Large intestine (tissue), 3 donors: ENCODE measurements around the gene UNC13B. TPM values are rescaled to one million over a fixed set of nuclear protein-coding genes. Genes with fewer than 3 reads are reported as not detected.
A peak's percentile ranks its signal among the peaks of the same experiment; 100 is the strongest.

Experiments used
- DNase-seq, 2 donors: peaks; one replicate each; pipeline versions ENCODE4 v3.0.0 to v3.0.0-alpha.2; 2013
- H3K27ac ChIP-seq: one replicate; pipeline ENCODE4 v1.5.1; 2013; ENCODE audit warnings: low read length
- H3K27me3 ChIP-seq: 2 replicates; pipeline ENCODE4 v1.6.1; 2013; ENCODE audit warnings: low read length; ENCODE audit not compliant: control insufficient read depth, insufficient read depth
- H3K36me3 ChIP-seq: 2 replicates; pipeline ENCODE4 v1.6.1; 2013; ENCODE audit warnings: low read length; ENCODE audit not compliant: control insufficient read depth, insufficient read depth
- H3K4me1 ChIP-seq: one replicate; pipeline ENCODE4 v1.6.1; 2013; ENCODE audit warnings: low read length; ENCODE audit not compliant: control insufficient read depth, insufficient read depth
- H3K4me3 ChIP-seq: one replicate; pipeline ENCODE4 v1.5.1; 2013; ENCODE audit warnings: low read length
- H3K9me3 ChIP-seq: one replicate; pipeline ENCODE4 v1.6.1; 2013; ENCODE audit warnings: mild to moderate bottlenecking, low read depth, low read length, moderate library complexity; ENCODE audit not compliant: control insufficient read depth
- WGBS: methylation state at CpG from one replicate; pipeline ENCODE4 v1.1.5; 2013; ENCODE audit warnings: low lambda C conversion rate; ENCODE audit not compliant: insufficient coverage; 5-methylcytosine and 5-hydroxymethylcytosine counted together
- polyA plus RNA-seq: library from polyadenylated mRNA; unstranded; fragments of 120-200 nt; gene quantifications from one replicate; pipeline ENCODE4 v1.2.1, GENCODE V29; 2013

Gene UNC13B
- polyA plus RNA-seq, 1 donor: 33.1 TPM

- Histone ChIP-seq H3K27me3 (no peaks in the 10 kb centered on the region), H3K4me1 (no peaks in the 10 kb centered on the region), H3K27ac (no peak overlapping the region), H3K36me3 (peaks cover 14% of the 10 kb centered on the region), H3K9me3 (no peaks in the 10 kb centered on the region), H3K4me3 (no peak overlapping the region)
- no CpG with 5 or more reads among the region's 5 CpGs for WGBS
- DNase-seq: no peak
Measured at GRCh38 chr9:35348109-35348508, 186.3 kb downstream of the UNC13B start.

- no peak for DNase-seq
- Histone ChIP-seq H3K27ac (no peak overlapping the region), H3K9me3 (no peaks in the 10 kb centered on the region), H3K36me3 (peaks cover 14% of the 10 kb centered on the region), H3K27me3 (no peaks in the 10 kb centered on the region), H3K4me3 (no peak overlapping the region), H3K4me1 (no peaks in the 10 kb centered on the region)
- WGBS: 80% methylated on average over 1 of the region's 3 CpGs
Measured at GRCh38 chr9:35349287-35349990, 187.6 kb downstream of the UNC13B start.

- no peak overlapping the region for H3K4me3 ChIP-seq
- no peak for DNase-seq
- no peaks in the 10 kb centered on the region for H3K27me3 ChIP-seq
- H3K4me1 ChIP-seq: no peaks in the 10 kb centered on the region
- H3K27ac ChIP-seq: no peak overlapping the region
- 100% methylated on average over 1 of the region's 1 CpG for WGBS
- H3K9me3 ChIP-seq: no peaks in the 10 kb centered on the region
- peaks cover 14% of the 10 kb centered on the region for H3K36me3 ChIP-seq
Measured at GRCh38 chr9:35350212-35350611, 188.4 kb downstream of the UNC13B start.

GRCh38 chr9:35350827-35351549 lies 189.2 kb downstream of the UNC13B start:
- Histone ChIP-seq H3K27ac (no peak overlapping the region), H3K4me3 (no peak overlapping the region), H3K36me3 (peaks cover 14% of the 10 kb centered on the region), H3K4me1 (no peaks in the 10 kb centered on the region), H3K9me3 (no peaks in the 10 kb centered on the region), H3K27me3 (no peaks in the 10 kb centered on the region)
- no peak for DNase-seq
- no CpG with 5 or more reads among the region's 3 CpGs for WGBS

GRCh38 chr9:35353731-35354365 lies 192.0 kb downstream of the UNC13B start:
- H3K9me3 ChIP-seq: no peaks in the 10 kb centered on the region
- H3K4me3 ChIP-seq: no peak overlapping the region
- no peaks in the 10 kb centered on the region for H3K4me1 ChIP-seq
- peaks cover 14% of the 10 kb centered on the region for H3K36me3 ChIP-seq
- WGBS: 60% methylated on average over 1 of the region's 3 CpGs
- no peak overlapping the region for H3K27ac ChIP-seq
- no peak for DNase-seq
- no peaks in the 10 kb centered on the region for H3K27me3 ChIP-seq

- H3K27me3 ChIP-seq: no peaks in the 10 kb centered on the region
- H3K36me3 ChIP-seq: peaks cover 14% of the 10 kb centered on the region
- no peak for DNase-seq
- H3K4me1 ChIP-seq: no peaks in the 10 kb centered on the region
- H3K4me3 ChIP-seq: no peak overlapping the region
- H3K9me3 ChIP-seq: no peaks in the 10 kb centered on the region
- no peak overlapping the region for H3K27ac ChIP-seq
- WGBS: no CpG with 5 or more reads among the region's 1 CpG
Measured at GRCh38 chr9:35355939-35356338, 194.1 kb downstream of the UNC13B start.

- no peak for DNase-seq
- H3K27ac ChIP-seq: no peak overlapping the region
- H3K4me3 ChIP-seq: no peak overlapping the region
- H3K9me3 ChIP-seq: no peaks in the 10 kb centered on the region
- H3K4me1 ChIP-seq: no peaks in the 10 kb centered on the region
- H3K27me3 ChIP-seq: no peaks in the 10 kb centered on the region
- peaks cover 8% of the 10 kb centered on the region for H3K36me3 ChIP-seq
- 93% methylated on average over 2 of the region's 2 CpGs for WGBS
Measured at GRCh38 chr9:35357116-35357515, 195.3 kb downstream of the UNC13B start.

- Histone ChIP-seq H3K27me3 (no peaks in the 10 kb centered on the region), H3K4me1 (no peaks in the 10 kb centered on the region), H3K4me3 (no peak overlapping the region), H3K9me3 (no peaks in the 10 kb centered on the region), H3K36me3 (peaks cover 3% of the 10 kb centered on the region), H3K27ac (no peak overlapping the region)
- 97% methylated on average over 4 of the region's 4 CpGs for WGBS
- DNase-seq: no peak
Measured at GRCh38 chr9:35357826-35358225, 196.0 kb downstream of the UNC13B start.

GRCh38 chr9:35364817-35365585 lies 203.2 kb downstream of the UNC13B start:
- WGBS: no CpG with 5 or more reads among the region's 3 CpGs
- no peak overlapping the region for H3K4me3 ChIP-seq

GRCh38 chr9:35366627-35367026 lies 204.8 kb downstream of the UNC13B start:
- Histone ChIP-seq H3K27ac (no peak overlapping the region), H3K4me1 (peaks cover 3% of the 10 kb centered on the region), H3K9me3 (no peaks in the 10 kb centered on the region), H3K4me3 (no peak overlapping the region), H3K36me3 (peaks cover 15% of the 10 kb centered on the region), H3K27me3 (no peaks in the 10 kb centered on the region)
- DNase-seq: peak; percentile 12 to 61
- WGBS: 100% methylated on average over 1 of the region's 2 CpGs

More at GRCh38 chr9:35364817-35365585, 203.2 kb downstream of the UNC13B start:
- Histone ChIP-seq H3K4me1 (peaks cover 3% of the 10 kb centered on the region), H3K27me3 (no peaks in the 10 kb centered on the region), H3K27ac (no peak overlapping the region), H3K9me3 (no peaks in the 10 kb centered on the region), H3K36me3 (peaks cover 6% of the 10 kb centered on the region)
- peak; percentile 25 to 63 for DNase-seq
